Lower leg skin (tissue), 3 donors: Measurements from ENCODE around the gene NTHL1.

Source experiments
- CTCF ChIP-seq, 3 donors: fragments of 450-650 bp; IDR thresholded peaks; one replicate each; pipeline ENCODE4 v1.5.1; 2016; ENCODE audit warnings: antibody characterized with exemption in 3 of 3, mild to moderate bottlenecking in 3 of 3, moderate library complexity in 2 of 3
- POLR2A ChIP-seq, 2 donors: fragments of 450-650 bp; IDR thresholded peaks; one replicate each; pipeline ENCODE4 v1.6.1; 2016 to 2017; ENCODE audit warnings: antibody characterized with exemption in 2 of 2, mild to moderate bottlenecking in 1 of 2, moderate library complexity in 1 of 2

GRCh38 chr16:2058872-2059271 is 11.2 kb upstream of the NTHL1 start:
- TF ChIP-seq CTCF (IDR thresholded peaks at IDR 0.05) (no peak), POLR2A (IDR thresholded peaks at IDR 0.05) (no peak)
